CD4-positive, alpha-beta T cell (primary cell): Measurements from ENCODE around the gene BRD3. TPM values are rescaled to one million over a fixed set of nuclear protein-coding genes. Genes with fewer than 3 reads are reported as not detected.

Experiments
- ATAC-seq: fragments of 200-7000 bp; cut with Tn5 transposase; one replicate; pipeline ENCODE4 v1.10.0; 2022; ENCODE audit warnings: mild to moderate bottlenecking; ENCODE audit not compliant: poor library complexity
- CTCF ChIA-PET: fragments of 350-600 bp; sonication (Branson Sonifier 250); formaldehyde crosslinking; loops from one replicate; lab custom pipeline; 2021; ENCODE audit warnings: antibody characterized with exemption, inconsistent platforms; lab: Charles Lee
- POLR2A ChIA-PET: fragments of 350-600 bp; sonication (Branson Sonifier 250); formaldehyde crosslinking; loops from one replicate; lab custom pipeline; 2021; ENCODE audit warnings: antibody characterized with exemption, inconsistent platforms; lab: Charles Lee
- DNase-seq, 14 experiments: peaks; one replicate each; pipeline ENCODE4 v3.0.0-alpha.2; 2013 to 2020; ENCODE audit warnings: mixed read lengths in 2 of 14
- H3K27ac ChIP-seq, 2 donors: one replicate each; pipeline versions ENCODE4 v1.5.1 to v1.7.0; 2013; ENCODE audit warnings: low read length in 2 of 2, low read depth in 1 of 2, mild to moderate bottlenecking in 1 of 2
- H3K27me3 ChIP-seq, 2 experiments: 1 replicate in 1 of 2; 2 replicates in 1 of 2; pipeline versions ENCODE4 v1.6.1 to v1.7.0; 2013; ENCODE audit warnings: low read length in 2 of 2, control low read depth in 1 of 2, mild to moderate bottlenecking in 1 of 2, moderate library complexity in 1 of 2; ENCODE audit not compliant: insufficient read depth in 2 of 2, control insufficient read depth in 1 of 2
- H3K36me3 ChIP-seq: one replicate; pipeline ENCODE4 v1.6.1; 2013; ENCODE audit warnings: low read length, control low read depth; ENCODE audit not compliant: insufficient read depth
- H3K4me1 ChIP-seq: one replicate; pipeline ENCODE4 v1.6.1; 2013; ENCODE audit warnings: low read length, control low read depth; ENCODE audit not compliant: insufficient read depth
- H3K4me3 ChIP-seq: one replicate; pipeline ENCODE4 v1.5.1; 2013; ENCODE audit warnings: mild to moderate bottlenecking, low read length, moderate library complexity
- H3K9me3 ChIP-seq, 2 experiments: 1 replicate in 1 of 2; 2 replicates in 1 of 2; pipeline versions ENCODE4 v1.6.1 to v1.7.0; 2013; ENCODE audit warnings: low read length in 2 of 2, mild to moderate bottlenecking in 2 of 2, control low read depth in 1 of 2, moderate library complexity in 1 of 2; ENCODE audit not compliant: control insufficient read depth in 1 of 2, insufficient read depth in 1 of 2
- H3K27ac Mint-ChIP-seq: one replicate; pipeline ENCODE4 v1.8.0; 2020; ENCODE audit warnings: mixed read lengths
- H3K27me3 Mint-ChIP-seq: one replicate; pipeline ENCODE4 v1.8.0; 2021; ENCODE audit warnings: mixed read lengths
- H3K36me3 Mint-ChIP-seq: one replicate; pipeline ENCODE4 v1.8.0; 2021; ENCODE audit warnings: low read depth, mixed read lengths
- H3K4me1 Mint-ChIP-seq: one replicate; pipeline ENCODE4 v1.8.0; 2021; ENCODE audit warnings: low read depth, mixed read lengths
- H3K4me3 Mint-ChIP-seq: one replicate; pipeline ENCODE4 v1.8.0; 2020; ENCODE audit warnings: mild to moderate bottlenecking, mixed read lengths
- H3K9me3 Mint-ChIP-seq: one replicate; pipeline ENCODE4 v1.8.0; 2020; ENCODE audit warnings: mixed read lengths
- intact Hi-C, 2 experiments: fragments of 100-400 bp; cut with DNase I in 1 of 2; cut with micrococcal nuclease in 1 of 2; formaldehyde crosslinking; loops; one replicate each; pipeline versions ENCODE4 v1.15.1 to v1.9.0; 2023 to 2025; cut with DNase I, micrococcal nuclease
- total RNA-seq, 174 experiments: library from RNA in 2 of 174; stranded (reverse) in 2 of 174; gene quantifications; one replicate each; pipeline ENCODE4 v1.2.3 and lab custom pipeline; 2021 to 2026
- TF ChIP-seq, protein P1 (sequence below): fragments of 200-600 bp; IDR thresholded peaks from one replicate; pipeline ENCODE4 v1.8.0; 2022; ENCODE audit warnings: antibody characterized with exemption, mild to moderate bottlenecking

BRD3 gene
- total RNA-seq, 2 experiments from 2014 or later = 26.7 to 29.0 TPM

DNA sequence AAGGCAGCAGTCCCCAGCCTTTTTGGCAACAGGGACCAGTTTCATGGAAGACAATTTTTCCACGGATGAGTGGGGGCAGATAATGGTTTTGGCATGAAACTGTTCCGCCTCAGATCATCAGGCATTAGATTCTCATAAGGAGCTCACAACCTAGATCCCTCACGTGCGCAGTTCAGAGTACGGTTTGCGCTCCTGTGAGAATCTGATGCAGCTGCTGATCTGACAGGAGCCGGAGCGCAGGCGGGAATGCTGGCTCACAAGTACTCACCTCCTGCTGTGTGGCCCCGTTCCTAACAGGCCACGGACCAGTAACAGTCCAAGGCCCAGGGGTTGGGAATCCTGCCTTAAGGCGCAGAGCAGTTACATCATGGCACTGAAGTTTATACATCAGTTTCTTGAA is 3.3 kb upstream of the BRD3 start:
- H3K4me3 ChIP-seq = no peak overlapping the region
- ATAC-seq = no peak
- peak in 1 of 14 experiments; percentile 17 for DNase-seq
- peaks cover 9 to 15% of the 10 kb centered on the region in 2 experiments for H3K27me3 ChIP-seq
- H3K27ac Mint-ChIP-seq = peak overlapping the region; percentile 83
- peak overlapping the region; percentile 84 for H3K4me3 Mint-ChIP-seq
- ChIA-PET CTCF (no interaction called here), POLR2A (no interaction called here)
- peaks cover 4% of the 10 kb centered on the region for H3K9me3 Mint-ChIP-seq
- intact Hi-C loops = loop anchor here in 1 of 2 experiments (2.0 kb wide), 1 partner anchor 76 kb away; no protein-coding TSS in a partner anchor
- peaks cover 14% of the 10 kb centered on the region for H3K4me1 Mint-ChIP-seq
- no peaks in the 10 kb centered on the region for H3K36me3 ChIP-seq
- H3K27ac ChIP-seq = no peak overlapping the region
- peaks cover 16% of the 10 kb centered on the region for H3K36me3 Mint-ChIP-seq
- H3K27me3 Mint-ChIP-seq = peaks cover 30% of the 10 kb centered on the region
- TF ChIP-seq, protein P1, sequence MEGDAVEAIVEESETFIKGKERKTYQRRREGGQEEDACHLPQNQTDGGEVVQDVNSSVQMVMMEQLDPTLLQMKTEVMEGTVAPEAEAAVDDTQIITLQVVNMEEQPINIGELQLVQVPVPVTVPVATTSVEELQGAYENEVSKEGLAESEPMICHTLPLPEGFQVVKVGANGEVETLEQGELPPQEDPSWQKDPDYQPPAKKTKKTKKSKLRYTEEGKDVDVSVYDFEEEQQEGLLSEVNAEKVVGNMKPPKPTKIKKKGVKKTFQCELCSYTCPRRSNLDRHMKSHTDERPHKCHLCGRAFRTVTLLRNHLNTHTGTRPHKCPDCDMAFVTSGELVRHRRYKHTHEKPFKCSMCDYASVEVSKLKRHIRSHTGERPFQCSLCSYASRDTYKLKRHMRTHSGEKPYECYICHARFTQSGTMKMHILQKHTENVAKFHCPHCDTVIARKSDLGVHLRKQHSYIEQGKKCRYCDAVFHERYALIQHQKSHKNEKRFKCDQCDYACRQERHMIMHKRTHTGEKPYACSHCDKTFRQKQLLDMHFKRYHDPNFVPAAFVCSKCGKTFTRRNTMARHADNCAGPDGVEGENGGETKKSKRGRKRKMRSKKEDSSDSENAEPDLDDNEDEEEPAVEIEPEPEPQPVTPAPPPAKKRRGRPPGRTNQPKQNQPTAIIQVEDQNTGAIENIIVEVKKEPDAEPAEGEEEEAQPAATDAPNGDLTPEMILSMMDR = no peak
- peaks cover 20% of the 10 kb centered on the region for H3K4me1 ChIP-seq
- peaks cover 0 to 9% of the 10 kb centered on the region in 2 experiments for H3K9me3 ChIP-seq

GRCh38 chr9:134069480-134070399 is 1.9 kb upstream of the BRD3 start:
- Mint-ChIP-seq H3K4me1 (peaks cover 28% of the 10 kb centered on the region), H3K27ac (peak overlapping the region; percentile 98), H3K36me3 (peaks cover 20% of the 10 kb centered on the region), H3K27me3 (peaks cover 28% of the 10 kb centered on the region), H3K4me3 (peak overlapping the region; percentile 97), H3K9me3 (peaks cover 3% of the 10 kb centered on the region)
- ATAC-seq (no peak), DNase-seq (peak in 1 of 14 experiments; percentile 25)
- CTCF ChIA-PET = interaction anchor here (1.0 kb wide), 1 partner anchor 95 kb away, joined by 3 read pairs; the partner anchor contains the start of gene RNU6ATAC
- Histone ChIP-seq H3K27ac (no peak overlapping the region), H3K27me3 (peaks cover 9 to 15% of the 10 kb centered on the region in 2 experiments), H3K4me1 (peaks cover 34% of the 10 kb centered on the region), H3K4me3 (peak overlapping the region; percentile 78), H3K9me3 (no peaks in the 10 kb centered on the region), H3K36me3 (no peaks in the 10 kb centered on the region)
- POLR2A ChIA-PET = interaction anchor here (1.4 to 1.6 kb wide), 4 partner anchors 66 to 368 kb away, joined by 4 to 20 read pairs (median 6); partner anchors contain the start of genes RNU6ATAC and WDR5
- TF ChIP-seq, protein P1 = no peak
- intact Hi-C loops = loop anchor here (1.0 to 10.0 kb wide), 5 partner anchors 64 to 1835 kb away; partner anchors contain the start of genes CAMSAP1 (in 1 of the 2) and RNU6ATAC (in 1 of the 2)

DNA sequence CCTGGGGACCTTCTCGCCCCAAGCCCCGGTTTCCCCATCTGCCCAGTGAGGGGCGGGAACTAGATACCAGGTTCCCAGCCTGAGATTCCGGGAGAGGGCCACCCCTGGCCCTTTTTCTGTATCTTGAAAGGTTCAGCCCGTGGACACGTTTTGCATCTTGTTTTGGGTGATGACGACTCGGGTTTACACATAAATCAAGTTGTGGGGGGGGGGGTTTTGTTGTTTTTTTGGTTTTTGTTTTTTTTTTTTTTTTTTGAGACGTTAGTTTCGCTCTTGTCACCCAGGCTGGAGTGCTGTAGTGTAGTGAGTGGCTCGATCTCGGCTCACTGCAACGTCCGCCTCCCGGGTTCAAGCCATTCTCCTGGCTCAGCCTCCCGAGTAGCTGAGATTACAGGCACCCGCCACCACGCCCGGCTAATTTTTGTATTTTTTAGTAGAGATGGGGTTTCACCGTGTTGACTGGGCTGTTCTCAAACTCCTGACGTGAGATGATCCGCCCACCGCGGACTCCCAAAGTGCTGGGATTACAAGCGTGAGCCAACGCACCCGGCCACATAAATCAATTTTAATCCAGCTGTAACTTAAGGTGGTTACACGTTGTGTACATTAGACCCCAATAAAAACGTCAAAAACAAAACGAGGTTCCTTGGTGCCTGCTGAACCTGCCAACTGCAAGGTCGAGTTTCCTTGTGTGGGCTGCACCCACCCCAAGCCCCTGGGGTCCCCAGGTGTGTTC is 1.1 kb upstream of the BRD3 start:
- Mint-ChIP-seq H3K27me3 (peaks cover 22% of the 10 kb centered on the region), H3K4me1 (peaks cover 32% of the 10 kb centered on the region), H3K36me3 (peaks cover 16% of the 10 kb centered on the region), H3K9me3 (no peaks in the 10 kb centered on the region), H3K4me3 (peak overlapping the region; percentile 97), H3K27ac (peak overlapping the region; percentile 98)
- CTCF ChIA-PET = interaction anchor here (1.0 to 1.1 kb wide), 2 partner anchors 30 to 95 kb away, joined by 3 to 4 read pairs; partner anchors contain the start of gene RNU6ATAC
- intact Hi-C loops = loop anchor here (1.0 to 10.0 kb wide), 7 partner anchors 30 to 1836 kb away; partner anchors contain the start of genes BRD3OS (in 2 of the 2), RNU6ATAC (in 2 of the 2) and CAMSAP1 (in 1 of the 2)
- Histone ChIP-seq H3K4me3 (peak overlapping the region; percentile 78), H3K4me1 (peaks cover 39% of the 10 kb centered on the region), H3K27me3 (peaks cover 9 to 15% of the 10 kb centered on the region in 2 experiments), H3K36me3 (no peaks in the 10 kb centered on the region), H3K27ac (peak overlapping the region; percentile 79 to 84), H3K9me3 (no peaks in the 10 kb centered on the region)
- TF ChIP-seq, protein P1 = no peak
- POLR2A ChIA-PET = interaction anchor here (0.7 to 1.6 kb wide), 6 partner anchors 44 to 367 kb away, joined by 3 to 20 read pairs (median 4); partner anchors contain the start of genes RNU6ATAC and WDR5
- ATAC-seq = peak; percentile 7
- DNase-seq = peak in 1 of 14 experiments; percentile 13
